Measurements from ENCODE around the gene SAMD1. TPM values are rescaled to one million over a fixed set of nuclear protein-coding genes. Genes with fewer than 3 reads are reported as not detected.

The SAMD1 gene
- total RNA-seq, 1 donor from 2014 or later: 41.7 TPM

GRCh38 chr19:14105680-14106079 is 15.1 kb upstream of the SAMD1 start:
- H3K36me3 Mint-ChIP-seq (ENCODE audit: low read depth, unreplicated experiment): peaks cover 22% of the 10 kb centered on the region
- no peak overlapping the region for H3K4me3 Mint-ChIP-seq (ENCODE audit: unreplicated experiment)
- peaks cover 11% of the 10 kb centered on the region for H3K79me2 ChIP-seq (ENCODE audit: insufficient read depth, low read length)
- FAIRE-seq: no peak
- H3K4me1 ChIP-seq (ENCODE audit: insufficient read depth, low read length): peaks cover 4% of the 10 kb centered on the region
- H3K9ac ChIP-seq (ENCODE audit: low read length): no peak overlapping the region
- DNase-seq (ENCODE audit: low read depth): no peak
- H2AFZ ChIP-seq (ENCODE audit: low read depth, low read length): no peak overlapping the region
- H3K36me3 ChIP-seq (ENCODE audit: insufficient read depth, low read length): peaks cover 6% of the 10 kb centered on the region
- no peak overlapping the region for H3K4me2 ChIP-seq (ENCODE audit: low read length)
- H3K9me3 Mint-ChIP-seq (ENCODE audit: unreplicated experiment): no peaks in the 10 kb centered on the region
- TF ChIP-seq EZH2 (IDR thresholded peaks at IDR 0.05; ENCODE audit: insufficient read depth, low read length) (no peak), CTCF (IDR thresholded peaks at IDR 0.05; ENCODE audit: insufficient read depth, low read depth, low read length) (no peak)
- H3K27me3 ChIP-seq (ENCODE audit: insufficient read depth, low read length): no peaks in the 10 kb centered on the region
- H3K27me3 Mint-ChIP-seq (ENCODE audit: low read depth, unreplicated experiment): no peaks in the 10 kb centered on the region
- H3K4me1 Mint-ChIP-seq (ENCODE audit: low read depth, unreplicated experiment): no peaks in the 10 kb centered on the region
- H4K20me1 ChIP-seq (ENCODE audit: insufficient read depth, low read length): peaks cover 15% of the 10 kb centered on the region
- H3K27ac Mint-ChIP-seq (ENCODE audit: unreplicated experiment): no peak overlapping the region
- no peak overlapping the region for H3K4me3 ChIP-seq (ENCODE audit: insufficient read depth, low read depth, low read length)
- no peak overlapping the region for H3K27ac ChIP-seq (ENCODE audit: low read depth, low read length)
- no peaks in the 10 kb centered on the region for H3K9me3 ChIP-seq (ENCODE audit: insufficient read depth, low read depth, low read length)

- H3K27ac ChIP-seq (ENCODE audit: low read depth, low read length): no peak overlapping the region
- Mint-ChIP-seq H3K27me3 (ENCODE audit: low read depth, unreplicated experiment) (no peaks in the 10 kb centered on the region), H3K36me3 (ENCODE audit: low read depth, unreplicated experiment) (peaks cover 21% of the 10 kb centered on the region), H3K4me3 (ENCODE audit: unreplicated experiment) (no peak overlapping the region), H3K27ac (ENCODE audit: unreplicated experiment) (no peak overlapping the region), H3K4me1 (ENCODE audit: low read depth, unreplicated experiment) (no peaks in the 10 kb centered on the region), H3K9me3 (ENCODE audit: unreplicated experiment) (no peaks in the 10 kb centered on the region)
- H3K27me3 ChIP-seq (ENCODE audit: insufficient read depth, low read length): no peaks in the 10 kb centered on the region
- no peak overlapping the region for H3K4me2 ChIP-seq (ENCODE audit: low read length)
- DNase-seq (ENCODE audit: low read depth) (no peak), FAIRE-seq (no peak)
- peaks cover 10% of the 10 kb centered on the region for H3K36me3 ChIP-seq (ENCODE audit: insufficient read depth, low read length)
- no peak overlapping the region for H3K9ac ChIP-seq (ENCODE audit: low read length)
- peaks cover 8% of the 10 kb centered on the region for H3K79me2 ChIP-seq (ENCODE audit: insufficient read depth, low read length)
- no peak overlapping the region for H2AFZ ChIP-seq (ENCODE audit: low read depth, low read length)
- H3K4me3 ChIP-seq (ENCODE audit: insufficient read depth, low read depth, low read length): no peak overlapping the region
- H4K20me1 ChIP-seq (ENCODE audit: insufficient read depth, low read length): peaks cover 8% of the 10 kb centered on the region
- peaks cover 4% of the 10 kb centered on the region for H3K4me1 ChIP-seq (ENCODE audit: insufficient read depth, low read length)
- H3K9me3 ChIP-seq (ENCODE audit: insufficient read depth, low read depth, low read length): no peaks in the 10 kb centered on the region
- TF ChIP-seq CTCF (IDR thresholded peaks at IDR 0.05; ENCODE audit: insufficient read depth, low read depth, low read length) (no peak), EZH2 (IDR thresholded peaks at IDR 0.05; ENCODE audit: insufficient read depth, low read length) (no peak)
These were observed 12.8 kb upstream of the SAMD1 start for GRCh38 chr19:14103310-14103709.

- H3K79me2 ChIP-seq (ENCODE audit: insufficient read depth, low read length): peaks cover 4% of the 10 kb centered on the region
- Mint-ChIP-seq H3K36me3 (ENCODE audit: low read depth, unreplicated experiment) (peaks cover 17% of the 10 kb centered on the region), H3K27ac (ENCODE audit: unreplicated experiment) (no peak overlapping the region), H3K4me1 (ENCODE audit: low read depth, unreplicated experiment) (no peaks in the 10 kb centered on the region), H3K9me3 (ENCODE audit: unreplicated experiment) (no peaks in the 10 kb centered on the region), H3K27me3 (ENCODE audit: low read depth, unreplicated experiment) (no peaks in the 10 kb centered on the region), H3K4me3 (ENCODE audit: unreplicated experiment) (no peak overlapping the region)
- DNase-seq (ENCODE audit: low read depth) (no peak), FAIRE-seq (no peak)
- H3K9ac ChIP-seq (ENCODE audit: low read length): no peak overlapping the region
- no peak overlapping the region for H3K4me3 ChIP-seq (ENCODE audit: insufficient read depth, low read depth, low read length)
- H3K27me3 ChIP-seq (ENCODE audit: insufficient read depth, low read length): no peaks in the 10 kb centered on the region
- no peak overlapping the region for H3K4me2 ChIP-seq (ENCODE audit: low read length)
- H3K36me3 ChIP-seq (ENCODE audit: insufficient read depth, low read length): peaks cover 10% of the 10 kb centered on the region
- no peak overlapping the region for H3K27ac ChIP-seq (ENCODE audit: low read depth, low read length)
- no peaks in the 10 kb centered on the region for H3K9me3 ChIP-seq (ENCODE audit: insufficient read depth, low read depth, low read length)
- no peaks in the 10 kb centered on the region for H3K4me1 ChIP-seq (ENCODE audit: insufficient read depth, low read length)
- TF ChIP-seq EZH2 (IDR thresholded peaks at IDR 0.05; ENCODE audit: insufficient read depth, low read length): no peak
- TF ChIP-seq CTCF (IDR thresholded peaks at IDR 0.05; ENCODE audit: insufficient read depth, low read depth, low read length): no peak
- H2AFZ ChIP-seq (ENCODE audit: low read depth, low read length): no peak overlapping the region
- peaks cover 4% of the 10 kb centered on the region for H4K20me1 ChIP-seq (ENCODE audit: insufficient read depth, low read length)
These were observed 12.2 kb upstream of the SAMD1 start for GRCh38 chr19:14102756-14103155.

Data from astrocyte (in vitro differentiated cells and primary cell).